Activated T-cell treated with anti-CD3 and anti-CD28 coated beads for 4 hours (primary cell): Measurements from ENCODE around the gene TSPAN9.
A peak's percentile ranks its signal among the peaks of the same experiment; 100 is the strongest.

Experiments
- DNase-seq: peaks from one replicate; pipeline ENCODE4 v3.0.0-alpha.2; 2020

Gene TSPAN9

DNA sequence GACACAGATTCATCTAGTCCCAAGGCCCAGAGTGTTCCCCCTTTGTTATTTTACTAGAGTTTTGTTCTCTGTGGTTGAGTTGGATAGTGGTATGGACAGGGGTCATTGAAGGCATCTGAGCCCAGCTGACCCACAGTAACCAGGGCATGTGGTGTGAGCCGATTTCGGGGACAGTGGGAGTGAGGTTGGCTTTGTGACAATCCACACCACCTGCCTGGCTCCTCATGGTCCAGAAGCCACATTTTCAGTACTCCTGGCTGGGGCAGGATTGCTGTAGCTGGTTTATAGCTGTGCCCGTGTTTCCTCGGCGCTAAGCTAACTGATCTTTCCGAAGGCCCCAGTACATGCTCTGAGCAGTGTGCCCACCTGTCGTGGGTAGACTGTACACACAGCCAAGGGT lies 116.0 kb downstream of the TSPAN9 start:
- no peak for DNase-seq

DNA sequence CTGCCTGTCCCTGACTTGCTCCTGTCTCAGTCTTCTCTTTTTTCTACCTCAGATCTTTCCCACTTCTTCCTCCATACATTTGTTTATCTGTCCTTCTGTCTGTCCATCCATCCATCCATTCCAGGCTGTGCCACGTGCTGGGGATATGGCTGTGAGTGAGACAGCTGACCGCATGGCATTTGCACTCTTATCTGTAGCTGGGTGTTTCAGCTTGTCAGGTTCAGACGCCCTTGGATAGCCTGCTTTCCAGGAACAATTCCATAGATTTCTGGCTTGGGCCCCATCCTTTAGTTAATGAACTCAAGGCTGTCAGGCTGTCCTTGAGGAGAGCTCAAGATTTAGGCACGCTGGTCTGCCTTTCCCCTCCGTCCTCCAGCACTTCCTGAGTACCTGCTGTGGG lies 116.6 kb downstream of the TSPAN9 start:
- no peak for DNase-seq

GRCh38 chr12:3195337-3195736 lies 118.2 kb downstream of the TSPAN9 start:
- DNase-seq = no peak

DNA sequence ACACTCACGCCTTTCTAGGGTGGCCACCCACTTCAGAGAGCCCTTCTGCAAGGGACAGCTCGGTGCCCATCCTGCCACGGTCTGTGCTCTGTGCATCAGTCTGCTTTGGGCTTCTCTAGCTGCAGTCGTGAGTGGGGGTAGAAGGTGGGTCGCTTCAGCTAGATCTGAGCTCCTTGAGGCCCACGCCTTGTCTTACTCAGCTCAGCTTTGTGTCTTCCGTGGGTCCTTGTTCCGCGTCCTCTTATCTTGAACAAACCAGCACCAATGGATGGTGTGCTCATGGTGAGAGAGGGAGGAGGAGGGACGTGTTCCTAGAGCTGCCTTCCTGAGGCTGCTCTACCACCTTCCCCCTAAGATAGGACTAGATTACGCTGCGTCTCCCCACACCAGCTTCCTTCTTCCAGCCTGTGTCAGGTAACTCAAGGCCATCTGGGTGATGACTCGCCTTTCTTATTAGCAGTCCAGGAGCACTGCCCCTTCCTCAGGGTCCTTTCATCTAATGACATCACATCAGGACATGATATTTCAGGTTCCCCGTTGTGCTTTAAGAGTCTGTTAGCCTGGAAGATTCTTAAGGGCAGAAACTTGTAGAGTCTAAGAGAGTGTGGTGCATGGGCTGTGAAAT lies 118.8 kb downstream of the TSPAN9 start:
- DNase-seq = no peak

GRCh38 chr12:3196488-3196887 lies 119.3 kb downstream of the TSPAN9 start:
- DNase-seq = no peak

DNA sequence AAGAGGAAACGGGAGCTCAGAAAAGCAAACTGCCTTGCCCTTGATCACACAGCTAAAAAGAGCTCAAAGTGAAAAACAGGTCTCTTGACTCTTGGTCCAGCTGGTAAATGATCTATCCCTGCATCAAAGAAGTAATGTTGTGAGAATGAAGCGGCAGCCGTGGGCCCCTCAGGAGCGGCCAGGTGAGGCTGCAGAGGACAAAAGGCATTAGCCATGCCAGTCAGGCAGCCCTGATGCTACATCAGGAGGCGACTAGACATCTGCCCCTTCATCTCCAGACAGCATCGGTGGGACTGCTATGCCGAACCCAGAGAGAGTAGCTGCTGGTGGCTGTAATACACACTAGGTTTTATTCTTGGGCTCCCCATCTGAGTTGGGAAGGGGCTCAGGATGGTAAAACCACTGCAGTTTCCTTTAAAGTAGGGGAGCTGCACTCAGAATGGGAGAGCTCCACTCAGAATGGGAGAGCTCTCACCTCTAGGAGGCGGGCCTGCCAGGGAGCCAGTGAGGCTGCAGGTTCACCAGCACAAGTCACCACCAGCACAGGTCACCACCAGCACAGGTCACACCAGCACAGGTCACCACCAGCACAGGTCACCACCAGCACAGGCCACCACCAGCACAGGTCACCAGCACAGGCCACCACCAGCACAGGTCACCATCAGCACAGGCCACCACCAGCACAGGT lies 120.1 kb downstream of the TSPAN9 start:
- no peak for DNase-seq

DNA sequence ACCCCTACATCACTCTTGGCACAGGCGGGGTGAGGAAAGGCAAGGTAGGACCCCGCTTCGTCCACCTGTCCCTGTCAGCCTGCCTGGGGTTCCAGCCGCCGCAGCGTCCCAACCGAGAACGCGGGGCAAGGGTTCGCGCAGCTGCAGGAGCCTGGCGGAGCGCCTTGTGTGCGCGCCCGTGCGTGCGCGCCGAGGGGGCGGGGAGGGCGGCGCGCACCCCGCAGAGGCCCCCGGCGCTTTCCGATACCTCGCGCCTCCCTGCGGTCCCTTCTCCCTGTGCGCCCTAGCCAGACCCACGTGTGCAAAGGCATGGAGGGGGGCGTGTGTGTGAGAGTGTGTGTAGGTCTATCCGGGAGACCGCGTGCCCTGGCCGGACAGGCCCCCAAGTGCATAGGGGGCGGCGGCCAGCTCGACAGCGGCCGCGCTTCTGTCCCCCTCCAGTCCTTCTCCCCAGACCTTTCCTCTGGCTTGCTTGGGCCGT lies 122.4 kb downstream of the TSPAN9 start:
- DNase-seq = no peak

GRCh38 chr12:3200032-3200617 lies 122.9 kb downstream of the TSPAN9 start:
- no peak for DNase-seq

DNA sequence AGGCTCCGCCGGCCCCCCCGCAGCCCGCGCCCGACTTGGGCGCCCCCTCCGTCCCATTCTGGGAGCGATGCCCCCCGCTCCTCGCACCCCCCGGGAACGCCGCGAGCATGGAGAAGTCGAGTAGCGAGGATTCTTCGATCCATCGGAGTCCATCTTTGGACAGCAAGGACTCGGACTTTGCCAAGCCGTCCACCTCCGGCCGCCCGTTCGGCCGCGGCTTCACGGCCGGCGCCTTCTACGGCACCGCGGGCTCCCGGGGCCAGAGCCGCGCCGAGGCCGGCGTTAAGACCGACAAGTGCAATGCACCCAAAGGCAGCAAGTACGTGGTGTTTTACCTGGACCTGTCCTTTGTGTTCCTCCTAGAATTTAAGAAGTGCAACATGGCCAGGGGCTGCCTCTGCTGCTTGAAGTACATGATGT lies 123.6 kb downstream of the TSPAN9 start:
- DNase-seq = no peak

GRCh38 chr12:3201339-3202051 lies 124.3 kb downstream of the TSPAN9 start:
- no peak for DNase-seq

DNA sequence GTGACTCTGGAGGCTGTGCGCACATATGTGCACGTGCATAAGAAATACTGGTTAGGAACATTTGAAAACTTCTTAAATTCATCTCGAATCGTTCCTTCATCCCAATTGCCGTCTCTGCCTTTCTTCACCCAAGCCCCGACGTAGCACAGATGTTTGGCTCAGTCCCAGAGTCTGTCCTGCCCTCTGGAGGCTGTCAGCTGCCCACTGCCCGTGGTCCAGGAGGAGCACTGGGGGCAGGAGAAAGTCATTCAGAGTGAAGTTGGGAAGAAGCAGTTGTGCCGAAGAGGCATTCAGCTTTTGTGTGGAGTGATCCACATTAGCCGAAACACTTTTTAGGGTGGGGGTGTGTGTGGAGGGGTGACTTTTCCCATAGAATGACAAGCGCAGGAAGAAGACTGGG lies 124.9 kb downstream of the TSPAN9 start:
- DNase-seq = no peak

GRCh38 chr12:3202734-3203446 lies 125.7 kb downstream of the TSPAN9 start:
- peak; percentile 34 for DNase-seq

DNA sequence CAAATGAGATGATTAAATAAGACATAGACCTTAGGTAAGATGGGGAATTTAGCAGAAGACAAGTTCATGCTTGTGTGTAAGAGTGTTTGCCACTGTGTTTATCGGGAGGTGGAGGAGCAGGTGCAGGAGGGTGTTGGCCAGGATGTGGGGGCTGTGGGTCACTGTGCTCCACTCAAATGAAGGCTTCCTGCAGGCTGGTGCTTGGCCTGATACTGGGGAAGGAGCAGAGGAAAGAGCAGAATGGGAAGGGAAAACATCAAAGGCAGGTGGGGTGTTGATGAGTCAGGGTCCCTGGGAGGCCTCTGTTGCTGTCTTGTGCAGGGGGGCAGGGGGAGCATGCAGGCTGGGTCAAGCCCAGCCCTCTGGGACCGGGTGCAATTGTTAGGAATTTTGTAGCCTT lies 126.5 kb downstream of the TSPAN9 start:
- no peak for DNase-seq

GRCh38 chr12:3204143-3204542 lies 127.0 kb downstream of the TSPAN9 start:
- DNase-seq = no peak

- no peak for DNase-seq
Measured at GRCh38 chr12:3204730-3205531, 127.8 kb downstream of the TSPAN9 start.

GRCh38 chr12:3205742-3206519 lies 128.8 kb downstream of the TSPAN9 start:
- no peak for DNase-seq

DNA sequence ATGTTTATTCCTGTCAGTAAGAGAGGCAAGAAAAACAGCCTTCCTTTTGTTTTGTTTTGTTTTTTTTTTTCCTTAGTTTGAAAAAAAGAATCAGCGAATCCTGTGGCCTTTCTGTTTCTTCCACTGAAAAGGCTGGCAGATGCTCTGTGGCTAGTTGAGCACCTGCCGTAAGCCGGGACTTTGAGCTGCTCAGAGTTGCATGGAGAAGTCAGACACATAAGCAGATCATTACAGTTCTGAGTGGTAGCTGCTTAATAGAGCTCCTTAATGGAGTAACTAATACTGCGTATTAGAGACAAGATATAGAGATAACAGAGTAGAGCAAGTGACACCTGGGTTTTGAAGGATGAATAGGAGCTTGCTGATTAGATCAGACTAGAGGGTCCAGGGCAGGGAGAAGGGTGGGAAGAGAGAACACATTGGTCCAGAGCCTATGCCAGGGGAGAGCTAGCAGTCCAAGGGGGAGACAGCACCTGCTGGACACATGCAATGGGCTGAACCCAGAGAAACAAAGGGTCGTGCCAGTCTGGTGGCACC lies 129.4 kb downstream of the TSPAN9 start:
- no peak for DNase-seq

DNA sequence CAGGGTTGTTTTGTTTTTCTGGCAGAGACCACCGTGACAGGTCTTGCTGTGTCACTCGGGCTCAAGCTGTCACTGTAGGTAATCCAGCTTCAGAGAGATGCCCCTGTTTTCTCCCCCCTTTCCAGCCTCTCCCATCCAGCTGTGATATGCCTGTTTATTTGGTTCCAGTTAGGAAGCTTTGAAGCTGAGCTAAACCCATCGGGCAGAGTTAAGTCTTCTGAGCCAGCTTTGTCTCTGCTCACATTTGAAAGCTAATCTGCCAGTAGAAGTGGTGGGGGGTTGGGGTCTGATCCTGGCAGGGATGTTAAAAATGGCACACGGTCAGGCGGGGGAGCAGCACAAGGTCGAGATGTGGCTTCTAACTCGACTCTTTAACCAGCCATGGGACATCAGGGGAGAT lies 130.0 kb downstream of the TSPAN9 start:
- no peak for DNase-seq

GRCh38 chr12:3207858-3208257 lies 130.7 kb downstream of the TSPAN9 start:
- no peak for DNase-seq

- DNase-seq = no peak
Measured at GRCh38 chr12:3213188-3213587, 136.0 kb downstream of the TSPAN9 start.

DNA sequence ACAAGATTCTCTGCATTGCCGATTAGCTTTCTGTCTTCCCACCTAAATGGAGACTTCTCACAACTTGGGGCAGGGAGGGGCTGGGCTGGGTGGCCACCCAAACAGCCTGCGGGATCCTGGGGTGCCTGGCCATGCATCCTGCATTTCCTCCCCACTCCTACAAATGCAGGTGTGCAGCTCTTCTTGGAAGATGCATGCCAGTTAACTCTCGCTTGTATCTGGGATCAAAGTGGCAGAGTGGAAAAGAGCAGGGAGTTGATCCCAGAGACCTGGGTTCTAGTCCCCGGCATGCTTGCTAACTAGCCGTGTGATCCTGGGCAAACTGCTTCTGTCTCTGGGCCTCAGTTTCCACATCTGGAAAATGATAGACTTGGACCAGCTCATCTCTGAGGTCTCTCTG lies 136.6 kb downstream of the TSPAN9 start:
- DNase-seq = no peak
